ENCODE results near the gene PRKACB. TPM values are rescaled to one million over a fixed set of nuclear protein-coding genes. Genes with fewer than 3 reads are reported as not detected.

PRKACB gene
- polyA plus RNA-seq, 2 of the 4 experiments (the other 2 are of a cell fraction) = 10.9 to 17.9 TPM

- no peak for TF ChIP-seq REST (IDR thresholded peaks at IDR 0.05)
- no peak for TF ChIP-seq HOXB5 (CRISPR knock-in tag; IDR thresholded peaks at IDR 0.05)
- no peak for TF ChIP-seq EHMT2 (IDR thresholded peaks at IDR 0.05; ENCODE audit: low read depth)
Measured at GRCh38 chr1:84254703-84255238, 110.7 kb downstream of the PRKACB start (continued).

DNA sequence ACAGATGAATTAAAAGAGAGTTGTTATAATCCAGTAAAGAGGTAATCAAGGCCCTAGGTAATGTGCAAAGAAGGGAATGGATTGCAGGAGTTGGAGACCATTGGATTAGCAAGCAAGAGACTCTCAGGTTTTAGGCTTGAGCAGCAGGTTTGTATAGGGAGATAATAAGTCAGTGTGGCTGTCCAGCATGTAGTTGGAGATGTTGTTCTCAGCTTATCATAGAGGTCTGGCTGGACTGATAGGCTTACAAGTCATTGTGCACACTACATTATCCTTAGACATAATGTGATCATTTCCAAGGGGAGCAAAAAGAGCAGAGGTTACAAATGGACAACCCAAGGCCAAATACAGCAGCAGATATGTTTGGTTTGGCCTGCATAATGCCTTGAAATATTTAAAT is 111.5 kb downstream of the PRKACB start:
- ATAC-seq (no peak), DNase-seq (ENCODE audit: low read depth in 1 of 2, low spot score in 1 of 2) (no peak), FAIRE-seq (no peak)
- no peak for TF ChIP-seq HDAC2 (IDR thresholded peaks at IDR 0.05)
- TF ChIP-seq, protein P1, sequence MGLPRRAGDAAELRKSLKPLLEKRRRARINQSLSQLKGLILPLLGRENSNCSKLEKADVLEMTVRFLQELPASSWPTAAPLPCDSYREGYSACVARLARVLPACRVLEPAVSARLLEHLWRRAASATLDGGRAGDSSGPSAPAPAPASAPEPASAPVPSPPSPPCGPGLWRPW (IDR thresholded peaks at IDR 0.05) = no peak
- TF ChIP-seq PBX3 (IDR thresholded peaks at IDR 0.05) = no peak
- TF ChIP-seq, protein P2, sequence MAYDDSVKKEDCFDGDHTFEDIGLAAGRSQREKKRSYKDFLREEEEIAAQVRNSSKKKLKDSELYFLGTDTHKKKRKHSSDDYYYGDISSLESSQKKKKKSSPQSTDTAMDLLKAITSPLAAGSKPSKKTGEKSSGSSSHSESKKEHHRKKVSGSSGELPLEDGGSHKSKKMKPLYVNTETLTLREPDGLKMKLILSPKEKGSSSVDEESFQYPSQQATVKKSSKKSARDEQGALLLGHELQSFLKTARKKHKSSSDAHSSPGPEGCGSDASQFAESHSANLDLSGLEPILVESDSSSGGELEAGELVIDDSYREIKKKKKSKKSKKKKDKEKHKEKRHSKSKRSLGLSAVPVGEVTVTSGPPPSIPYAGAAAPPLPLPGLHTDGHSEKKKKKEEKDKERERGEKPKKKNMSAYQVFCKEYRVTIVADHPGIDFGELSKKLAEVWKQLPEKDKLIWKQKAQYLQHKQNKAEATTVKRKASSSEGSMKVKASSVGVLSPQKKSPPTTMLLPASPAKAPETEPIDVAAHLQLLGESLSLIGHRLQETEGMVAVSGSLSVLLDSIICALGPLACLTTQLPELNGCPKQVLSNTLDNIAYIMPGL (CRISPR knock-in tag; IDR thresholded peaks at IDR 0.05; ENCODE audit: borderline replicate concordance) = no peak
- no peak for TF ChIP-seq ZNF302 (CRISPR knock-in tag; IDR thresholded peaks at IDR 0.05)
- TF ChIP-seq MAFK (IDR thresholded peaks at IDR 0.05; ENCODE audit: partially characterized antibody) = no peak
- no peak for TF ChIP-seq FOXS1 (CRISPR knock-in tag; IDR thresholded peaks at IDR 0.05)
- TF ChIP-seq SREBF2 (IDR thresholded peaks at IDR 0.05) = no peak
- H3K4me2 ChIP-seq = no peak overlapping the region
- no peak overlapping the region for H3K4me3 ChIP-seq
- H3K27ac ChIP-seq = peak overlapping the region; percentile 81 to 82; a peak in 4 of 6 replicates
- POLR2A ChIA-PET = no interaction called here
- no peaks in the 10 kb centered on the region for H3K9me3 ChIP-seq
- H3K4me1 ChIP-seq = peaks cover 33% of the 10 kb centered on the region
- CTCF ChIA-PET = interaction anchor here (1.1 kb wide), 1 partner anchor 178 kb away, joined by 5 read pairs; no protein-coding TSS in a partner anchor

GRCh38 chr1:84257617-84258016 is 113.5 kb downstream of the PRKACB start:
- no peak overlapping the region for H3K4me3 ChIP-seq
- ChIA-PET POLR2A (no interaction called here), CTCF (interaction anchor here (0.9 to 1.3 kb wide), 3 partner anchors 19 to 176 kb away, joined by 3 to 4 read pairs (median 3); no protein-coding TSS in a partner anchor)
- DNase-seq (ENCODE audit: low read depth in 1 of 2, low spot score in 1 of 2) (no peak), ATAC-seq (no peak), FAIRE-seq (no peak)
- peaks cover 43% of the 10 kb centered on the region for H3K4me1 ChIP-seq
- H3K4me2 ChIP-seq = no peak overlapping the region
- no peak for TF ChIP-seq E2F6 (IDR thresholded peaks at IDR 0.05; ENCODE audit: borderline replicate concordance, low read depth)
- no peak for TF ChIP-seq CHD4 (IDR thresholded peaks at IDR 0.05; ENCODE audit: borderline replicate concordance)
- no peak for TF ChIP-seq POLR2A (IDR thresholded peaks at IDR 0.05; ENCODE audit: low read length)
- no peak for TF ChIP-seq CBX8 (IDR thresholded peaks at IDR 0.05)
- no peak for TF ChIP-seq EHF (CRISPR knock-in tag; IDR thresholded peaks at IDR 0.05)
- no peak for TF ChIP-seq CBX2 (IDR thresholded peaks at IDR 0.05; ENCODE audit: borderline replicate concordance, low read depth)
- no peak for TF ChIP-seq MAFK (IDR thresholded peaks at IDR 0.05; ENCODE audit: partially characterized antibody)
- TF ChIP-seq NR3C1 (IDR thresholded peaks at IDR 0.05) = no peak
- TF ChIP-seq BHLHE40 (IDR thresholded peaks at IDR 0.05; ENCODE audit: low read depth, low read length) = no peak
- peak overlapping the region in 1 of 2 experiments; percentile 2; a peak in 2 of 6 replicates for H3K27ac ChIP-seq
- 53% methylated on average over 2 of the region's 2 CpGs for WGBS (ENCODE audit: missing lambda C conversion rate)
- H3K9me3 ChIP-seq = no peaks in the 10 kb centered on the region

Measured in A549 (cell line).